ENCODE results near the gene EEF1A2.

The EEF1A2 gene

DNA sequence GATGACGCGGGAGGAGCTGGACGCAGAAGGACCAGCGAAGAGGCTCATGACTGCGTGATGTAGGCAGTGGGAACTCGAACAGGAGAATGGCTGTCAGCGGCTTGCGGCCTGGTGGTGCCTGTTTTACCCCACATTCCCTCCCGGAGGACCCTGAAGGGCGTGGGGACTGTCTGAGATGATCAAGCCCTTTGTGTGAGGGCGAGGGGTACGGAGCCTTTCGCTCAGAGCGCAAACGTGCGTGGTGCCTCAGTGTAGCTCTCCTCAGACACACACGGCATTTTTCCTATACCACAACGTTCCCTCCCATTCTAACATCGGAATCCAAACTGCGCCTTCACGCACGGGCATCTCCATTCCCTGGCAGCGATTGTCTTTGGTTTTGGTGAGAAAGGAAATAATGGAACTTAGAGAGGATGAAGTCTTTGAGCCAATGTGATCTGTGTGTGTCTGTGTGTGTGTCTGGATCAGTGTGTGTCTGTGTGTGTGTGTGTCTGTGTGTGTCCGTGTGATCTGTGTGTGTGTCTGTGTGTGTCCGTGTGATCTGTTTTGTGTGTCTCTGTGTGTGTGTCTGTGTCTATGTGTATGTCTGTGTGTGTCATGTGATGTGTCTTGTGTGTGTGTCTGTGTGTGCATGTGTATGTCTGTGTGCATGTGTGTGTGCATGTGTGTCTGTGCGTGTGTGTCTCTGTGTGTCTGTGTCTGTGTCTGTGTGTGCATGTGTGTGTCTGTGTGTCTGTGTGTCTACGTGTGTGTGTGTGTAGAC lies 33.0 kb upstream of the EEF1A2 start:
- no peak for DNase-seq (ENCODE audit: low spot score)
- no peak overlapping the region for H3K27ac Mint-ChIP-seq
- no peaks in the 10 kb centered on the region for H3K27me3 Mint-ChIP-seq (ENCODE audit: low read depth)
- no peak overlapping the region for H3K4me3 Mint-ChIP-seq
- H3K9me3 Mint-ChIP-seq, result no peaks in the 10 kb centered on the region
- peaks cover 3% of the 10 kb centered on the region for H3K4me1 Mint-ChIP-seq (ENCODE audit: low read depth)
- H3K36me3 Mint-ChIP-seq (ENCODE audit: low read depth), result no peaks in the 10 kb centered on the region

DNA sequence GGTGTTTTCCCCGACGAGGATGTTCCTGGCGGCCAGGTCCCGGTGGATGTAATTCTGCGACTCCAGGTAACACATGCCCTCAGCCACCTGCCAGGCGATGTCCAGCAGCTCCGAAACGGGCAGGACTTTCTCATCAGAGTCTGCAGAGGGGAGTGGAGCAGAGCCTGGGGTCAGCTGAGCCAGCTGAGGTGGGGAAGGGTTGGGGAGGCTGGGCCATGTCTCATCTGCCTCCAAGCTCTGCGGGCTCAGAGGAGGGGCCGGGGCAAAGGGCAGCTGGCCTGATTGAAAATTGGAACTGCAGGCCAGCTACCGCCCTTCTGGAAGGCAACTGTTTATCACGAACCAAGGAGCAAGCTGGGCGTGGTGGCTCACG lies 31.9 kb upstream of the EEF1A2 start:
- Mint-ChIP-seq H3K4me1 (ENCODE audit: low read depth) (peaks cover 3% of the 10 kb centered on the region), H3K36me3 (ENCODE audit: low read depth) (no peaks in the 10 kb centered on the region), H3K27me3 (ENCODE audit: low read depth) (no peaks in the 10 kb centered on the region), H3K9me3 (no peaks in the 10 kb centered on the region), H3K4me3 (no peak overlapping the region), H3K27ac (no peak overlapping the region)
- DNase-seq (ENCODE audit: low spot score), result no peak

DNA sequence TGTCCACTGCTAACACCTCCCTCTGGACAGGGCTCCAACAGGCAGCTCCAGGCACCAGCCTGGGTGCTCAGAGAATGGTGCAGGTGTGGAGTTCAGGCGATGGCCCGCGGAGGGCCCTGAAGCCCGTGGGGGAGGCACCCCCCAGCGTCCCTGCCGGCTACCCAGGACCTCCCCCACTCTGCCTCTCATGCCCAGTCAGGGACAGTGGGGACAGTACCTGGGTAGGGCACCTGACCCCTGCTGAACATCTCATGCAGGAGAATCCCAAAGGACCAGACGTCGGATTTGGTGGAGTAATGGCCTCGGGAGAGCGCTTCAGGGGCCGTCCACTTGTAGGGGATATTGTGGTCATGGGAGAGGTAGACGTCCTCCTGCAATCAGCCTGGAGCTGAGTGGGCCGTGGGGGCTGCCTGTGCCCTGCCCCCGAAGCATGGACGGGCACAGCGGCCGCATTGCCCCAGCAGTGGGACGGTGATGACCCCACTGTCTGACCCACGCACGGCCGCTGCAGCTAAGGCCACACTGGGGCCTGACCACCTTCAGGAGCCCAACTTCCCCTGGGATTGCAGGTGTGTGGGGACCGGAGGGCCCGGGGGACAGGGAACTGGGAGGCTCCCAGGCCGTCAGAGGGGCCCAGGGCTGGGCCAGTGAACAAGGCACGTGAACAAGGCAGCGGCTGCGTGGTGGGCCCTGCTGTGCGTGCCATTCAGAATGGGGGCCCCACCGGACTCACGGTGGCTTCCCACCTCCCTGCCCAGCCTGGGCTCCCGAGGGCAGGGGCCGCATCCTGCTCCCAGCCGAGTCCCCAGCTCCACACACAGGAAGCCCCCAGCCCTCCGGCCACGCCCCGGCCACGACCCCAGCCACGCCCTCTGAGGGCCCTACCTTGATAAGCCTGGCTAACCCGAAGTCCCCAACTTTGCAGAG lies 31.2 kb upstream of the EEF1A2 start:
- no peak for DNase-seq (ENCODE audit: low spot score)
- Mint-ChIP-seq H3K27ac (no peak overlapping the region), H3K4me3 (no peak overlapping the region), H3K9me3 (no peaks in the 10 kb centered on the region), H3K36me3 (ENCODE audit: low read depth) (no peaks in the 10 kb centered on the region), H3K4me1 (ENCODE audit: low read depth) (peaks cover 3% of the 10 kb centered on the region), H3K27me3 (ENCODE audit: low read depth) (no peaks in the 10 kb centered on the region)

DNA sequence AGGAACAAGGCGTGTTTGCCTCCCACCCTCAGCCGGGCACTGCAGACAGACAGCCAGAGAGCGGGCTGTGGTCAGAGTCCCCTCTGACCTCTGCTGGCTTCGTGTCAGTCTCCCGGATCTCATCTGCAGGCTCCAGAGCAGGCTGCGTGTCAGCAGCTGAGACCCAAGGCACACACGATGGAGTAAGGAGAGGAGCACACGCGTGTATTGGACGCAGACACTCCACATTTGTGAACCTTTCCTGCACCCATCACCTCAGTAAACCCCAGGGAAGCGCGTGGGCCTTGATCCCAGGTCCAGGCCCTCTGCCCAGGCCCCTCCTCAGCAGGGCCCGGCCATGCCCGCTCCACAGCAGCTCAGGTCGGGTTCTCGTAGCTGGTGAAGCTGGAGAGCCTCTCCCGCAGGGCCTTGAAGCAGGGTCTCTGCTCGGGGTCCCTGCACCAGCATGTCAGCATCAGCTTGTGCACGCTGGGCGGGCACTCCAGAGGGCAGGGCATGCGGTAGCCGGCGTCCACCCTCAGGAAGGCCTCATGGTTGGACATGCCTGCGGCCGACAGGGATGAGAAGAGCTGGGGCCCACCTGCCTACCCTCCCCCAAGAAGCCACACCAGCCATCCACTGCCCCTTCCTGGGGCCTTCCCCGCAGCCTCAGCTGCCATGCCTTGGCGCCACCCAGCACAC lies 30.4 kb upstream of the EEF1A2 start:
- Mint-ChIP-seq H3K4me1 (ENCODE audit: low read depth) (peaks cover 3% of the 10 kb centered on the region), H3K4me3 (no peak overlapping the region), H3K27me3 (ENCODE audit: low read depth) (no peaks in the 10 kb centered on the region), H3K27ac (no peak overlapping the region), H3K36me3 (ENCODE audit: low read depth) (peaks cover 2% of the 10 kb centered on the region), H3K9me3 (no peaks in the 10 kb centered on the region)
- no peak for DNase-seq (ENCODE audit: low spot score)

DNA sequence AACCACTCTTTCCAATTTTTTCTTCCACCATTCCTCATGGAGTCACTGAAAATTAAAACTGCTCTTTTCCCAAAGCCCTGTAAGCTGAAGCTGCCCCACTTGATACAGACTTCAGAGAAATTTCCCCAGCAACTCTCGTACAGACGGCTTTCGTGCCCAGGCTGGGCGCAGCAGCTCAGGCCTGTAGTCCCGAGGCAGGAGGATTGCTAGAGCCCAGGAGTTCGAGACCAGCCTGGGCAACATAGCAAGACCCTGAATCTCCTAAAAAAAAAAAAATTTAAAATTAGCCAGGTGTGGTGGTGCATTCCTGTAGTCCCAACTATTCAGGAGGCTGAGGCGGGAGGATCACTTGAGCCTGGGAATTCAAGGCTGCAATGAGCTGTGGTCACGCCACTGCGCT lies 28.3 kb upstream of the EEF1A2 start:
- Mint-ChIP-seq H3K4me1 (ENCODE audit: low read depth) (peaks cover 6% of the 10 kb centered on the region), H3K36me3 (ENCODE audit: low read depth) (peaks cover 20% of the 10 kb centered on the region), H3K27me3 (ENCODE audit: low read depth) (no peaks in the 10 kb centered on the region), H3K4me3 (no peak overlapping the region), H3K27ac (no peak overlapping the region), H3K9me3 (no peaks in the 10 kb centered on the region)
- no peak for DNase-seq (ENCODE audit: low spot score)

DNA sequence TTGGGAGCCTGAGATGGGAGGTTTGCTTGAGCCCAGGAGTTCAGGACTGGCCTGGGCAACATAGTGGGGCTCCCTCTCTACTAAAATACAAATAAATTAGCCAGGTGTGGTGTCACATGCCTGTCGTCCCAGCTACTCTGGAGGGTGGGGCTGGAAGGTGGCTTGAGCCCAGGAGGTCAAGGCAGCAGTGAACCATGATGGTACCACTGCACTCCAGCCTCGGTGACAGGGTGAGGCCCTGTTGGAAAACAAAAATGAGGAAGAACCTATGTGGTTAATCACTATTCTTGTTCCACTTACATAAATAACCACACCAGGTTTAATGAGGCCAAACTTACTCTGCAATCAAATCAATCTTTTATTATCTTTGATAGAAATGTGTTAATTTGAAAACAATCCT lies 27.1 kb upstream of the EEF1A2 start:
- no peak for DNase-seq (ENCODE audit: low spot score)
- H3K9me3 Mint-ChIP-seq, result no peaks in the 10 kb centered on the region
- no peak overlapping the region for H3K4me3 Mint-ChIP-seq
- peaks cover 6% of the 10 kb centered on the region for H3K4me1 Mint-ChIP-seq (ENCODE audit: low read depth)
- H3K27ac Mint-ChIP-seq, result no peak overlapping the region
- H3K36me3 Mint-ChIP-seq (ENCODE audit: low read depth), result peaks cover 25% of the 10 kb centered on the region
- H3K27me3 Mint-ChIP-seq (ENCODE audit: low read depth), result no peaks in the 10 kb centered on the region

DNA sequence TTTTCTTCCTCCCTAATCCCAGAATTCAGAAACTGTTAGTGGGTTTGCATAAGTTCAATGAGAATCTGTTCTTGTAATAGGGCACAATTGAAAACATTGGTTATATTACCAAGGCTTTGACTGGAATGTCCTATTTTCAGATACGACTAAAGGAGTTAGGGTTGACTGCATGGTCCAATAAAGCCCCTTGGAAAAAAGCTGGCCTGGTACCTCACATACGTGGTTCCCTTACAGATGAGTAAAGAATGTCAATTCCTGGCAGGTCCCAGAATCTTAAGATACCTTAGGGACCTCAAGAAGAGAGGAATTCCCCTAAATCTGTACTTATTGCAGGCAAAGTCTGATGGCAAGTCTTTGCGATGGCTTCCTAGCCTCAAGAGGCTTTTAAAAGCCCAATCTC lies 26.3 kb upstream of the EEF1A2 start:
- peaks cover 6% of the 10 kb centered on the region for H3K4me1 Mint-ChIP-seq (ENCODE audit: low read depth)
- DNase-seq (ENCODE audit: low spot score), result no peak
- H3K9me3 Mint-ChIP-seq, result no peaks in the 10 kb centered on the region
- no peak overlapping the region for H3K4me3 Mint-ChIP-seq
- peaks cover 25% of the 10 kb centered on the region for H3K36me3 Mint-ChIP-seq (ENCODE audit: low read depth)
- H3K27me3 Mint-ChIP-seq (ENCODE audit: low read depth), result no peaks in the 10 kb centered on the region
- H3K27ac Mint-ChIP-seq, result no peak overlapping the region

DNA sequence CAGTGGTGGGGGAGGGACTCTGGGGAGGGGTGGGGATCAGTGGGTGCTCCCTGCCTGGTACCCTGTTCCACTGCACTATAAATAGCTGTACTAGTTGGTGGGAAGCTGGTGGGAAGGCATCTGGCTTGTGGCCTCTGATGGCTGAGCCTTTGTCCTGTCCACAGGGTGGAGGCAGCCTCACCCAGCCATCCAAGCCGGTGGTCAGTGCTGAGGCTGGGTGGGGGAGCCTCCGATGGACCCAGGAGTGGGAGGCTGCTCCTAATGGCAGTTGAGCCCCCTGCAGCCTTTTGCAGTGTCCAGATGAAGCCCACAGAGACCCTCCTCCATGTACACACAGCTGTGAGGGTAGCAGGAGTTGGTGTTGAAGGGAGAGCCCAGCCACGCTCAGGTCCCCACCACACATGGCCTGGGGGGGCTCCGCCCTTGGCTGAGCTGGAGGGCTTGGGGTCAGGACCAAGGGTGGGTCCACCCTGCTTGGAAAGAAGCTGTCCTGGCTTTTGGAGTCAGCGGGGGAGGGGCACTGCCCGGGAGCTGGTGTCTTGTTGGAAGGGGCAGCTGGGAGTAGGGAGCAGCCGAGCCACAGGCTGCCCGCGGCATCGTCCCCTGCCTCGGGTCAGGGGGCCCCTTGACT lies 24.2 kb upstream of the EEF1A2 start:
- H3K36me3 Mint-ChIP-seq (ENCODE audit: low read depth), result peaks cover 25% of the 10 kb centered on the region
- no peaks in the 10 kb centered on the region for H3K27me3 Mint-ChIP-seq (ENCODE audit: low read depth)
- H3K4me3 Mint-ChIP-seq, result no peak overlapping the region

DNA sequence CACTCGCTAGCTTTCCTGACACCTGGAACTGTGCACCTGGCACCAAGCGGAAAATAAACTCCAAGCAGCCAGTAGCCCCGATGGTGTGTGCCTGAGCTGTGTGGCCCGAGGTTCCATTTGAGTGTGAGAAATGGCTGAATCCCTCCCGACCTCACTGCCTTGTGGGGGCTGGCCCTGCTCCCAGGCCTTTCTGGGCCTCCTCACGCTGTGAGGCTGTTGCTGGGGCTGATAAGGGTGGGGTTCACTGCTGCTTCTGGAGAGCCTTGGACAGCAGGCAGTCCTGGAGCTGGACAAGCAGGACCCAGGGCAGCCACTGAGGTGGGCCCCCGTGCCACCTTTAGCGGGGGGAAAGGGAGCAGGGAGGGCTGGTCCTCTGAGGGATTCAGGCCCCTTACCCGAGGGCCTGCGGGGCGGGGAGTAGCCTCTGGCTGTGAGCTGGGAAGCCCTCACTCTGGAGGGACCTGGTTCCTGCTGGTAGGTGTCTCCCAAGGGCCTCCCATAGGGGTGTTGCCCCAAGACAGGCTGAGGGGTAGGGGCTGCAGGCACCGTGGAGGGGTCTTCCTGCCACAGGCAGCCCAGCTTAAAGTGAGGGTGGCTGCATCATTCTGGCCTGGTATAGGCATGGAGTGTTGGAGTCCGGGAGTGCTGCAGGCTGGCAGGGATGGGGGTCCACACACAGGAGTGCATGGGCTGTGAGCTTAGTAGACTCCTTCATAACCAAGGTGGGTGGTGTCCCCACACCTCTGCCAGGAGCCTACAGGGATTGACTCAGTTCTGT lies 23.4 kb upstream of the EEF1A2 start:
- Mint-ChIP-seq H3K36me3 (ENCODE audit: low read depth) (peaks cover 25% of the 10 kb centered on the region), H3K27me3 (ENCODE audit: low read depth) (no peaks in the 10 kb centered on the region), H3K27ac (peak overlapping the region; percentile 75), H3K4me1 (ENCODE audit: low read depth) (peaks cover 6% of the 10 kb centered on the region), H3K4me3 (peak overlapping the region; percentile 61), H3K9me3 (no peaks in the 10 kb centered on the region)
- DNase-seq (ENCODE audit: low spot score), result no peak

More for the DNA sequence above, 24.2 kb upstream of the EEF1A2 start:
- H3K4me1 Mint-ChIP-seq (ENCODE audit: low read depth), result peaks cover 10% of the 10 kb centered on the region
- DNase-seq (ENCODE audit: low spot score), result no peak
- H3K9me3 Mint-ChIP-seq, result no peaks in the 10 kb centered on the region
- no peak overlapping the region for H3K27ac Mint-ChIP-seq

DNA sequence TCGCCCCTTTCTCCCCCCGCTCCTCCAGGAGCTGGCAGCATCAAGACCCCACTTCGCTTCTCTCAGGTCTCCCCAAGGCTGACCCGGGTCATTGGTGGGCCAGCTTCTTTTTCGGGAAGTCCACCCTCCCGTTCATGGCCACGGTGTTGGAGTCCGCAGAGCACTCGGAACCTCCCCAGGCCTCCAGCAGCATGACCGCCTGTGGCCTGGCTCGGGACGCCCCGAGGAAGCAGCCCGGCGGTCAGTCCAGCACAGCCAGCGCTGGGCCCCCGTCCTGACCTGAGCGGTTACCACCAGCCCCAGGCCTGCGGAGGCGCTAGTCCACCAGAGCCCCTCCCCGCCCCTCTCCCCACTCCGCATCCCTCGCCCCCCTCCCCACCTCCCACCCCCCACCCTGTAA lies 22.7 kb upstream of the EEF1A2 start:
- peaks cover 6% of the 10 kb centered on the region for H3K4me1 Mint-ChIP-seq (ENCODE audit: low read depth)
- H3K27me3 Mint-ChIP-seq (ENCODE audit: low read depth), result no peaks in the 10 kb centered on the region
- no peaks in the 10 kb centered on the region for H3K9me3 Mint-ChIP-seq
- no peak for DNase-seq (ENCODE audit: low spot score)
- peak overlapping the region; percentile 75 for H3K27ac Mint-ChIP-seq
- peaks cover 25% of the 10 kb centered on the region for H3K36me3 Mint-ChIP-seq (ENCODE audit: low read depth)
- peak overlapping the region; percentile 77 for H3K4me3 Mint-ChIP-seq

DNA sequence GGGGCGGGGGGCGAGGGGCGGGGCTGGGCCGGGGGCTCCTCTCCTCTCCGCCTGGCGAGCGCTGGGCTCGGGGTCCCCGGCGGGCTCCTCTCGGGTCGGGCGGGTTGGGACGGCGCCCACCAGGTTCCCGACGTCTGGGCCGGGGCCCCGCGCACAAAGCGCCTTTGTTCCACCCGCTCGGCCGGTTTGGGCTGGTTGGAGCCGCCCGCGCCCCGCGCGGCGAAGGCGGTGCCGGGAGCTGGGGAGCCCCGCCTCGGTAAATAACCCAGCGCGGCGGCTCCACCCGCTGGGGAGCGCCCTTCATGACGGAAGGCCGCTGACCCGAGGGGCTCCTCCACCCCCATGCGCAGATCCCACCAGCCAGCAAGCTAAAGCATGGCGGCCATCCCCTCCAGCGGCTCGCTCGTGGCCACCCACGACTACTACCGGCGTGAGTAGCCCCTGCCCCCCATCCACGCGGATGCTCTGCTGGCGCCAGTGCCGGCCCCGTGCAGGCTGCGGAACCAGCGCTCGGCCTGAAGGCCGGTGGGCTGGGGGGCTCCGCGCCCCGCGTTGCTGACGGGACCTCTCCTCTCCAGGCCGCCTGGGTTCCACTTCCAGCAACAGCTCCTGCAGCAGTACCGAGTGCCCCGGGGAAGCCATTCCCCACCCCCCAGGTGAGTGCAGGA lies 22.2 kb upstream of the EEF1A2 start:
- peaks cover 6% of the 10 kb centered on the region for H3K4me1 Mint-ChIP-seq (ENCODE audit: low read depth)
- peaks cover 25% of the 10 kb centered on the region for H3K36me3 Mint-ChIP-seq (ENCODE audit: low read depth)
- no peaks in the 10 kb centered on the region for H3K27me3 Mint-ChIP-seq (ENCODE audit: low read depth)
- peak; percentile 68 for DNase-seq (ENCODE audit: low spot score)
- H3K27ac Mint-ChIP-seq, result peak overlapping the region; percentile 75
- H3K4me3 Mint-ChIP-seq, result peak overlapping the region; percentile 77
- H3K9me3 Mint-ChIP-seq, result no peaks in the 10 kb centered on the region

DNA sequence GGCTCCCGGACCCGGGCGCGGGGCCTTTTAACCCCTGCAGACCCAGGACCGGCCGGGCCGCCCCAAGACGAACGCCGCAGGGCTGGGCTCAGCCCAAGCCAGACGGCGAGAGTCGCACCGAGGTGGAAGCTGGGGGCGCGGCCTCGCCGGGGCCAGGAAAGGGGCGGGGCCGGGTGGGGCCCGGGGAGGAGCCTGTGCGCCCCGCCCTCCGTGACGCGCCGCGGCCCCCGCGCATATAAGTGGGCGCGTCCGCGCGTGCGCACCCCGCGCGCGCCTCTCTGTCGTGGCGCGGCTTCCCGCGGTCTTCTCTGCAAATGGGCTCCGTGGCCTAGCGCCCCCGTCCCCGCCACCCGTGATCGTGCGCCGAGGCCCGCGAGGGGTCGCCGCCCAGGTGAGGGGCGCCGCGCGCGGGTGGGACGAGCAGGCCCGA lies 21.6 kb upstream of the EEF1A2 start, which contains the start of gene PPDPF:
TSS of gene PPDPF (plus strand) at position 262 of the 430 bp plus-strand sequence. CDS start 544 bp downstream, outside the sequence.
- Mint-ChIP-seq H3K4me1 (ENCODE audit: low read depth) (peaks cover 6% of the 10 kb centered on the region), H3K27me3 (ENCODE audit: low read depth) (peaks cover 3% of the 10 kb centered on the region), H3K27ac (peak within 1 kb of the TSS; percentile 78), H3K4me3 (peak within 1 kb of the TSS; percentile 77), H3K9me3 (no peaks in the 10 kb centered on the region), H3K36me3 (ENCODE audit: low read depth) (peaks cover 25% of the 10 kb centered on the region)
- peak; percentile 83 for DNase-seq (ENCODE audit: low spot score)
